Choroid plexus epithelial cell (primary cell): Measurements from ENCODE around the gene PLD1.

ENCODE experiments used
- DNase-seq: peaks from one replicate; pipeline ENCODE4 v3.0.0-alpha.2; 2010; ENCODE audit warnings: low read depth
- H3K4me3 ChIP-seq: 2 replicates; pipeline ENCODE4 v1.5.1; 2011; ENCODE audit warnings: low read depth, mild to moderate bottlenecking, control low read depth, low read length, moderate library complexity
- CTCF ChIP-seq: conservative IDR thresholded peaks from 2 replicates; pipeline ENCODE4 v1.5.1; 2011; ENCODE audit warnings: low read depth, mild to moderate bottlenecking, control low read depth, inconsistent platforms, low read length, moderate library complexity

Gene PLD1

GRCh38 chr3:171836855-171837254 is 26.6 kb upstream of the PLD1 start:
- TF ChIP-seq CTCF: no peak
- DNase-seq: no peak

GRCh38 chr3:171835613-171836012 is 25.3 kb upstream of the PLD1 start:
- no peak for DNase-seq
- no peak overlapping the region for H3K4me3 ChIP-seq
- no peak for TF ChIP-seq CTCF

More at GRCh38 chr3:171836855-171837254, 26.6 kb upstream of the PLD1 start:
- no peak overlapping the region for H3K4me3 ChIP-seq

GRCh38 chr3:171835116-171835515 is 24.8 kb upstream of the PLD1 start:
- no peak for TF ChIP-seq CTCF
- no peak for DNase-seq
- no peak overlapping the region for H3K4me3 ChIP-seq

- no peak for TF ChIP-seq CTCF
- DNase-seq: no peak
Observed at GRCh38 chr3:171834461-171834801, 24.1 kb upstream of the PLD1 start.

GRCh38 chr3:171833789-171834460 is 23.6 kb upstream of the PLD1 start:
- peak; percentile 58 for TF ChIP-seq CTCF
- no peak overlapping the region for H3K4me3 ChIP-seq
- peak; percentile 78 for DNase-seq

More at GRCh38 chr3:171834461-171834801, 24.1 kb upstream of the PLD1 start:
- no peak overlapping the region for H3K4me3 ChIP-seq

- TF ChIP-seq CTCF: no peak
- H3K4me3 ChIP-seq: no peak overlapping the region
- no peak for DNase-seq
Observed at GRCh38 chr3:171832989-171833388, 22.7 kb upstream of the PLD1 start.

- no peak overlapping the region for H3K4me3 ChIP-seq
- no peak for TF ChIP-seq CTCF
- DNase-seq: no peak
Observed at GRCh38 chr3:171831936-171832335, 21.7 kb upstream of the PLD1 start.
